Stimulated activated memory B cell treated with anti-CD40 and anti-IgM and Interleukin-4, amounts not matched to agents 10 μg/mL and 1 μg/mL and 100 μg/mL, for 72 hours (primary cell): ENCODE measurements around the gene EYA2.

Source experiments
- ATAC-seq: fragments of 150-1000 bp; cut with Tn5 transposase; 2 replicates; pipeline ENCODE4 v1.10.0; 2021
- H3K27ac Mint-ChIP-seq: one replicate; pipeline ENCODE4 v1.8.0; 2022; ENCODE audit warnings: mild to moderate bottlenecking, mixed read lengths
- H3K27me3 Mint-ChIP-seq: one replicate; pipeline ENCODE4 v1.8.0; 2022; ENCODE audit warnings: mixed read lengths
- H3K36me3 Mint-ChIP-seq: one replicate; pipeline ENCODE4 v1.8.0; 2022; ENCODE audit warnings: mixed read lengths
- H3K4me1 Mint-ChIP-seq: one replicate; pipeline ENCODE4 v1.8.0; 2022; ENCODE audit warnings: mixed read lengths
- H3K4me3 Mint-ChIP-seq: one replicate; pipeline ENCODE4 v1.8.0; 2022; ENCODE audit warnings: mild to moderate bottlenecking, moderate library complexity, mixed read lengths
- H3K9me3 Mint-ChIP-seq: one replicate; pipeline ENCODE4 v1.8.0; 2022; ENCODE audit warnings: mixed read lengths

The EYA2 gene

GRCh38 chr20:46990017-46990595, 95.5 kb downstream of the EYA2 start:
- H3K4me3 Mint-ChIP-seq, result no peak overlapping the region
- H3K9me3 Mint-ChIP-seq, result peaks cover 3% of the 10 kb centered on the region
- no peak overlapping the region for H3K27ac Mint-ChIP-seq
- no peak for ATAC-seq
- H3K4me1 Mint-ChIP-seq, result peaks cover 14% of the 10 kb centered on the region
- H3K36me3 Mint-ChIP-seq, result no peaks in the 10 kb centered on the region
- peaks cover 33% of the 10 kb centered on the region for H3K27me3 Mint-ChIP-seq

DNA sequence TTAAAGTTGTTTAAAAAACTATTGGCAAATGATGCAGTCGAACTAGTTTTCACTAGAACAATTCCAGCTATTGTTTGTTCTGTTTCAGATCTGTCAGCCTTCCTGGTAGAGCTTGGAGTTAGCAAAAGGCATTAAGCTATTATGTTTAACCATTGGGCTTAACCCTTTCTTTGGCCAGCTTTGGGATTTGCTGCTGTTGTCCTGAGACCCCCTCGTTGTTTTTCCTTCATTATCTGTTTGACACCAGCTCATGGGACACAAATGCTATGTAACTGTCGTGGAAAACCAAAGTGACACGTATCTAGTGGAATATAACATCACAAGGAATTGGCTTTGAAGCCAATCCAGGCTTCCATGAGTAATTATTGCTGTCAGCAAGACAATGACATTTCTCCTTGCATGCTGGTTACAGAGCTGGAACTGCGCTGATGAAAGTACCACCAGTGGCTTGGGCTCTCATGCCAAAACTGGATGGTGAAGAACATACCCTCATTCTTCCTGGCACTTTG, 96.0 kb downstream of the EYA2 start:
- Mint-ChIP-seq H3K27me3 (peaks cover 29% of the 10 kb centered on the region), H3K36me3 (no peaks in the 10 kb centered on the region), H3K27ac (no peak overlapping the region), H3K4me1 (peaks cover 14% of the 10 kb centered on the region), H3K9me3 (peaks cover 3% of the 10 kb centered on the region), H3K4me3 (no peak overlapping the region)
- no peak for ATAC-seq

GRCh38 chr20:46991168-46991567, 96.5 kb downstream of the EYA2 start:
- H3K4me1 Mint-ChIP-seq, result peaks cover 14% of the 10 kb centered on the region
- H3K4me3 Mint-ChIP-seq, result no peak overlapping the region
- H3K36me3 Mint-ChIP-seq, result no peaks in the 10 kb centered on the region
- ATAC-seq, result no peak
- peak overlapping the region; percentile 60 for H3K27ac Mint-ChIP-seq
- peaks cover 3% of the 10 kb centered on the region for H3K9me3 Mint-ChIP-seq
- peaks cover 29% of the 10 kb centered on the region for H3K27me3 Mint-ChIP-seq

GRCh38 chr20:46991880-46992639, 97.4 kb downstream of the EYA2 start:
- H3K36me3 Mint-ChIP-seq, result no peaks in the 10 kb centered on the region
- ATAC-seq, result no peak
- peaks cover 3% of the 10 kb centered on the region for H3K9me3 Mint-ChIP-seq
- peak overlapping the region; percentile 60 for H3K27ac Mint-ChIP-seq
- peaks cover 29% of the 10 kb centered on the region for H3K27me3 Mint-ChIP-seq
- H3K4me3 Mint-ChIP-seq, result no peak overlapping the region
- peaks cover 14% of the 10 kb centered on the region for H3K4me1 Mint-ChIP-seq

GRCh38 chr20:46992640-46993035, 98.0 kb downstream of the EYA2 start:
- H3K4me3 Mint-ChIP-seq, result no peak overlapping the region
- no peaks in the 10 kb centered on the region for H3K36me3 Mint-ChIP-seq
- peaks cover 3% of the 10 kb centered on the region for H3K9me3 Mint-ChIP-seq
- ATAC-seq, result no peak
- H3K27me3 Mint-ChIP-seq, result peaks cover 29% of the 10 kb centered on the region
- no peak overlapping the region for H3K27ac Mint-ChIP-seq
- H3K4me1 Mint-ChIP-seq, result peaks cover 14% of the 10 kb centered on the region

DNA sequence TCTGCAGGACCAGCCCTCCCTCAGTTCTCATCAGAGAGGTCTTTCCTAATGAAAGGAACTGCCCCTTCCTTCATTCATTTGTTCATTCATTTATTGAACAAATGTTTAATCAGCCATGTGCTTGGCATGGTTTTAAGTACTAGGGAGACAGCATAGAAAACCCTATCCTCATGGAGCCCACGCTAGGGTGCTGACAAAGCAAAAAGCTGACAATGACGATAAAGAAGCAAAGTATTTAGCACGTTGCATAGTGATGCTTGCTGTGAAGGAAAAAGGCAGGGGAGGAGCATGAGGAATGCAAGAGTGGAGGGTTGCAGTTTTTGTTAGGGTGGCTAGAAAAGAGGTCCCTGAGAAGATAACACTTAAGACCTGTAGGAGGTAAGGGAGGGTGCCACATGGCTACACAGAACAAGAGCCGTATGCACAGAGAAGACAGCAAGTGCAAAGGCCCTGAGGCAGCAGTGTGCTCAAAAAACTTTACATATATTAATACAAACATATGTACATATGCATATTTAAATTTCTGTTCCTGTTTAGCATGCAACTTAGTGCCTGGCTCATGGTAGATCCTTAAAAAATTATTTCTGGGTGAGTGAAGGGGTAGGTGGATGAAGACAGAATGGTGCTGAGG, 98.9 kb downstream of the EYA2 start:
- peak overlapping the region; percentile 72 for H3K27ac Mint-ChIP-seq
- ATAC-seq, result no peak
- H3K9me3 Mint-ChIP-seq, result peaks cover 3% of the 10 kb centered on the region
- H3K27me3 Mint-ChIP-seq, result peaks cover 29% of the 10 kb centered on the region
- H3K4me3 Mint-ChIP-seq, result no peak overlapping the region
- peaks cover 14% of the 10 kb centered on the region for H3K4me1 Mint-ChIP-seq
- no peaks in the 10 kb centered on the region for H3K36me3 Mint-ChIP-seq

- Mint-ChIP-seq H3K27ac (peak overlapping the region; percentile 72), H3K27me3 (peaks cover 26% of the 10 kb centered on the region), H3K36me3 (no peaks in the 10 kb centered on the region), H3K9me3 (peaks cover 3% of the 10 kb centered on the region), H3K4me3 (peak overlapping the region; percentile 59), H3K4me1 (peaks cover 14% of the 10 kb centered on the region)
- ATAC-seq, result peak; percentile 97
Measured at GRCh38 chr20:46994341-46994740, 99.7 kb downstream of the EYA2 start.

GRCh38 chr20:46995561-46996142, 101.0 kb downstream of the EYA2 start:
- Mint-ChIP-seq H3K4me3 (no peak overlapping the region), H3K4me1 (peaks cover 14% of the 10 kb centered on the region), H3K36me3 (no peaks in the 10 kb centered on the region), H3K27me3 (peaks cover 13% of the 10 kb centered on the region), H3K9me3 (peaks cover 3% of the 10 kb centered on the region), H3K27ac (no peak overlapping the region)
- ATAC-seq, result no peak

- H3K4me3 Mint-ChIP-seq, result no peak overlapping the region
- peaks cover 14% of the 10 kb centered on the region for H3K4me1 Mint-ChIP-seq
- H3K36me3 Mint-ChIP-seq, result no peaks in the 10 kb centered on the region
- peaks cover 3% of the 10 kb centered on the region for H3K9me3 Mint-ChIP-seq
- peaks cover 13% of the 10 kb centered on the region for H3K27me3 Mint-ChIP-seq
- no peak for ATAC-seq
- no peak overlapping the region for H3K27ac Mint-ChIP-seq
Measured at GRCh38 chr20:46997187-46997586, 102.5 kb downstream of the EYA2 start.

DNA sequence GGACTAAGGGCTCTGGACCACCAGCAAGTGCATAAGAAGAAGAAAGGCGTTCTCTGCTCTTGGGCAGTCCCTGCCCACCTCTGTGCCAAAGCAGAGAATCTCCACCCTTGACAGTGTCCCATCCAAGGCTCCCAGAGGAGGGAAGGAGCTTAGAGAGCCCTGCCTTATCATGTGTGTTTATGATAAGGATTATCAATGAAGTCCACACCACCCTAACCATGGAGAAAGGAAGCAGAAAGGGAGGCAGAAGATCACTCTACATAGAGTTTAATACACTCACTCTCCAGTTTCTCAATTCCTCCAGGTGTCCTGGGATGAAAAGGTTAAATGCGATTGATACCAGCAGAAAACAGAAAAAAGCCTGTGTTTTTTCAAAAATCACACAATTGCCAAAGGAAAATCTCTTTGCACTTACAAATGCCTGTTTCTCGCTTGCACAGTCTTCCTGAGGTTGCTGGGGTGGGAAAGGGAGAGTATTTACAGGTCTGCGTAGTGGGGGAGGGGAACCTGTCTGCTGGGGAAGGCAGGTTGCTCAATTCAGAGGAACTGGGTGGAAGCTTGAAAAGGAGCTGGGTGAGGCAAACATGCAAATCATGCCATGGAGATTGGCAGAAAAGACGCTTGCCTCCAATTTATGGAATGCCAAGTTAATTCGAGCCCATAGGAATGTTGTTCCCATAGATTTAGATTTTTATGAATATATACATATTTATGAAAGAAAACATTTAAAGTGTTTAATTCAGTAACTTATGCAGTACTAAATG, 104.0 kb downstream of the EYA2 start:
- ATAC-seq, result no peak
- Mint-ChIP-seq H3K9me3 (no peaks in the 10 kb centered on the region), H3K4me1 (peaks cover 10% of the 10 kb centered on the region), H3K36me3 (no peaks in the 10 kb centered on the region), H3K27ac (no peak overlapping the region), H3K4me3 (no peak overlapping the region), H3K27me3 (peaks cover 26% of the 10 kb centered on the region)

DNA sequence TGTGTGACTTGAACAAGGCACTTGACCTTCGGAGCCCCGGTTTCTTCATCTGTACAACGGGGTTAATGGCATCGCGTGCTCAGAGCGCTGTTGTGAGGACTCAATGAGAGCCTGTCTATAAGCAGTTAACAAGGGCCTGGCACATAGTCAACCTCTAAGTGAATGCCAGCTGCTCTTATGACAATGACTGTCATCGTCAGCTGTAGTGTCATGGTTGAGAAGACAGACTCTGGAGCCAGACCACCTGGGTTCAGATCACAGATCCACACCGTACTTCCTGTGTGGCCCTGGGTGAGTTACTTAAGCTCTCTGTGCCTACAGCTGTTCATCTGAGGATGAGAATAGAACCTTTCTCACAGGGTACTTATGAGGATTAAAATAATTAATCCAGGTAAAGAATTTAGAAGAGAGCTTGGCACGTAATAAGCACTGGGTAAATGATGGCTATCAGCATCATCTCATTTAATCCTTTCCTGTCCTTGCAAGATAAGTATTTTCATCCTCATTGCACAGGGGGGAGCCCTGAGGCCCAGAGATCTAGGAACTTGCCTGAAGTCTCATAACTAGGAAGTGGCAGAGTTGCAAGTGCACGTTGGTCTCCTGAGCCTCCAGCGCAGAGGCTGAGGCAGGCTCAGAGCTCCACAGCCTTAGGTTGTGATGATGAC, 105.3 kb downstream of the EYA2 start:
- Mint-ChIP-seq H3K9me3 (no peaks in the 10 kb centered on the region), H3K27ac (no peak overlapping the region), H3K27me3 (peaks cover 36% of the 10 kb centered on the region), H3K4me3 (no peak overlapping the region), H3K36me3 (no peaks in the 10 kb centered on the region), H3K4me1 (no peaks in the 10 kb centered on the region)
- no peak for ATAC-seq

DNA sequence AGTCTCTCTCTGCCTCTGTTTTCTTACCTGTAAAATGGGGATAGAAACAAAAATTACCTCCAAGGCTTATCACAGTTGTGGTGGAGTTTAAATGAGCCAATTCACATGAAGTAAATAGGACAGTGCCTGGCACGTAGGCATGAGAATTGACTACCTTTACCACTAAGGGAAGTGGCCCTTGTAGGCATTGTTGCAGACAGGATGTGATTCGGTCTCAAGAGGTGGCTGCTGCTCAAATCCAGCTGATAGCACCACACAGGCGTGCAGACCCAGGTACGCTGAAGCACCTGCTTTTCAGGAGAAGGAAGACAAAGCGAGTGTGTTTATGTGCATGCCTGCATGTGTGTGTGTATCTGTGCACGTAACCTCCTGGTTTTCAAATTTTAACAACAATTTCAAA, 108.6 kb downstream of the EYA2 start:
- H3K27me3 Mint-ChIP-seq, result peaks cover 55% of the 10 kb centered on the region
- ATAC-seq, result no peak
- H3K4me3 Mint-ChIP-seq, result no peak overlapping the region
- no peaks in the 10 kb centered on the region for H3K9me3 Mint-ChIP-seq
- no peak overlapping the region for H3K27ac Mint-ChIP-seq
- no peaks in the 10 kb centered on the region for H3K36me3 Mint-ChIP-seq
- H3K4me1 Mint-ChIP-seq, result no peaks in the 10 kb centered on the region

- no peaks in the 10 kb centered on the region for H3K36me3 Mint-ChIP-seq
- H3K27ac Mint-ChIP-seq, result no peak overlapping the region
- H3K4me3 Mint-ChIP-seq, result no peak overlapping the region
- peaks cover 55% of the 10 kb centered on the region for H3K27me3 Mint-ChIP-seq
- ATAC-seq, result no peak
- no peaks in the 10 kb centered on the region for H3K9me3 Mint-ChIP-seq
- H3K4me1 Mint-ChIP-seq, result no peaks in the 10 kb centered on the region
Measured at GRCh38 chr20:47004179-47004578, 109.5 kb downstream of the EYA2 start.

DNA sequence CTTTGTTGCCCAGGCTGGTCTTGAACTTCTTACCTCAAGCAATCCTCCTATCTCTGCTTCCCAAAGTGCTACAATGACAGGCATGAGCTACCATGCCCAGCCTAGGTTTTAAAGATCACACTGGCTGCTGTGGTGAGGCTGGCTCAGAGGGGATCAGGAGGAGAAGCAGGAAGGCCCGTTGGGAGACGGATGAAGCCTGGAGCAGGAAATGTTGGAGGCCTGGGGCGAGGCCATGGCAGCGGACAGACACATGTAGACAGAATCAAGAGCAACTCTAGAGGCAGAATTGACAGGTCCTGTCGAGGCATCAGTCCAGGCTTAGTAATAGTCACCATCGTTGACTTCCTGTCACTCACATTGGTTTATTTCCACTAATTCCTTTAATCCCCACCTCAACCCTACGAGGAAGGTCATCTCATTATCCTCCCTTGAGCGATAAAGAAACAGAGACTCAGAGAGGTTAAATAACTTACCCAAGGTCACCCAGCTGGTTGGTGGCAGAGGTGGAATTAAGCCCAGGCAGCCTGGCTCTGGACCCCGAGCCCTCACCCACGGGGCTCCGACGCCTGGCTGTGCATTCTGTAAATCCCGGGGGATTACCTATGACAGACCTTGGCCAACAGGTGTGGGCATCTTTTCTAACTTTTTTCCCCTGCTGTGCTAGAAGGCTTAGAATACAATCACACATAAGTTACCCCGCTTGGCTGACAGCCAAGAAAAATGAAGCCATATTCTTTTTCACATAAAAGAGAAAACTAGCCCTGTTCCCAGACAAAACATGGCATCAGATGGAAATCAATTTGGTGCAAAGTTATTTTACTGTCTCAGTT, 113.4 kb downstream of the EYA2 start:
- Mint-ChIP-seq H3K4me1 (no peaks in the 10 kb centered on the region), H3K36me3 (no peaks in the 10 kb centered on the region), H3K27me3 (peaks cover 35% of the 10 kb centered on the region), H3K27ac (no peak overlapping the region), H3K4me3 (no peak overlapping the region), H3K9me3 (no peaks in the 10 kb centered on the region)
- no peak for ATAC-seq
